Peyer's patch (tissue), 4 donors: ENCODE measurements around the gene CNTRL. TPM values are rescaled to one million over a fixed set of nuclear protein-coding genes. Genes with fewer than 3 reads are reported as not detected.

ENCODE experiments used
- DNase-seq, 3 donors: peaks; one replicate each; pipeline ENCODE4 v3.0.0-alpha.2; 2017 to 2019
- H3K27ac ChIP-seq, 4 donors: fragments of 200-600 bp; sonication (generic); one replicate each; pipeline ENCODE4 v1.5.1; 2016 to 2019
- H3K27me3 ChIP-seq, 2 donors: fragments of 200-600 bp; sonication (generic); one replicate each; pipeline ENCODE4 v1.5.1; 2019
- H3K36me3 ChIP-seq, 3 donors: fragments of 200-600 bp; sonication (generic); one replicate each; pipeline ENCODE4 v1.5.1; 2016 to 2019
- H3K4me1 ChIP-seq, 4 donors: fragments of 200-600 bp; sonication (generic); one replicate each; pipeline ENCODE4 v1.5.1; 2016 to 2019
- H3K4me3 ChIP-seq, 4 donors: fragments of 200-600 bp; sonication (generic); 1 replicate in 3 of 4; 2 replicates in 1 of 4; pipeline ENCODE4 v1.5.1; 2016 to 2019; ENCODE audit warnings: mild to moderate bottlenecking in 1 of 4
- H3K9me3 ChIP-seq, 4 donors: fragments of 200-600 bp; sonication (generic); one replicate each; pipeline ENCODE4 v1.5.1; 2016 to 2019; ENCODE audit warnings: mild to moderate bottlenecking in 1 of 4
- CTCF ChIP-seq, 6 experiments: fragments of 450-650 bp in 4 of 6; fragments of 200-600 bp in 2 of 6; sonication (generic) in 1 of 6; IDR thresholded peaks; one replicate each; pipeline ENCODE4 v1.5.1; 2017 to 2019; ENCODE audit warnings: antibody characterized with exemption in 6 of 6, mild to moderate bottlenecking in 3 of 6, moderate library complexity in 1 of 6
- POLR2A ChIP-seq, 2 donors: fragments of 450-650 bp; IDR thresholded peaks; one replicate each; pipeline ENCODE4 v1.5.1; 2017; ENCODE audit warnings: antibody characterized with exemption in 2 of 2, mild to moderate bottlenecking in 2 of 2, moderate library complexity in 2 of 2
- total RNA-seq, 4 donors: library from RNA; depleted of rRNA; stranded (reverse); fragments of >200 nt; gene quantifications; one replicate each; pipeline ENCODE4 v1.1.0, GENCODE V29; 2016

The CNTRL gene
- total RNA-seq, 4 donors from 2014 or later, result 5.1 to 113 (median 13.7) TPM

- no peaks in the 10 kb centered on the region for H3K27me3 ChIP-seq
- no peak overlapping the region for H3K27ac ChIP-seq
- H3K4me3 ChIP-seq, result no peak overlapping the region
- H3K4me1 ChIP-seq, result no peaks in the 10 kb centered on the region
- no peak for DNase-seq
- TF ChIP-seq POLR2A (IDR thresholded peaks at IDR 0.05) (no peak), CTCF (IDR thresholded peaks at IDR 0.05) (no peak)
- H3K9me3 ChIP-seq, result no peaks in the 10 kb centered on the region
- no peaks in the 10 kb centered on the region for H3K36me3 ChIP-seq
Observed at GRCh38 chr9:121066850-121067249, 7.9 kb upstream of the CNTRL start.

- H3K27ac ChIP-seq, result no peak overlapping the region
- TF ChIP-seq POLR2A (IDR thresholded peaks at IDR 0.05) (no peak), CTCF (IDR thresholded peaks at IDR 0.05) (no peak)
- H3K4me3 ChIP-seq, result no peak overlapping the region
- DNase-seq, result no peak
- H3K27me3 ChIP-seq, result no peaks in the 10 kb centered on the region
- no peaks in the 10 kb centered on the region for H3K36me3 ChIP-seq
- no peaks in the 10 kb centered on the region for H3K9me3 ChIP-seq
- H3K4me1 ChIP-seq, result no peaks in the 10 kb centered on the region
Observed at GRCh38 chr9:121067640-121068039, 7.1 kb upstream of the CNTRL start.

- DNase-seq, result no peak
- H3K27me3 ChIP-seq, result no peaks in the 10 kb centered on the region
- no peak overlapping the region for H3K27ac ChIP-seq
- no peaks in the 10 kb centered on the region for H3K36me3 ChIP-seq
- H3K4me3 ChIP-seq, result no peak overlapping the region
- peaks cover 0 to 9% (median 2%) of the 10 kb centered on the region in 4 donors for H3K4me1 ChIP-seq
- TF ChIP-seq CTCF (IDR thresholded peaks at IDR 0.05) (no peak), POLR2A (IDR thresholded peaks at IDR 0.05) (no peak)
- H3K9me3 ChIP-seq, result no peaks in the 10 kb centered on the region
Observed at GRCh38 chr9:121069396-121069795, 5.4 kb upstream of the CNTRL start.

GRCh38 chr9:121071370-121071755, 3.4 kb upstream of the CNTRL start:
- H3K4me1 ChIP-seq, result peaks cover 0 to 9% (median 2%) of the 10 kb centered on the region in 4 donors
- no peaks in the 10 kb centered on the region for H3K36me3 ChIP-seq
- peak overlapping the region in 3 of 4 donors; percentile 41 to 91 (median 67) for H3K27ac ChIP-seq
- no peaks in the 10 kb centered on the region for H3K27me3 ChIP-seq
- DNase-seq, result no peak
- H3K4me3 ChIP-seq, result peak overlapping the region; percentile 26 to 53 (median 40)
- H3K9me3 ChIP-seq, result no peaks in the 10 kb centered on the region
- TF ChIP-seq CTCF (IDR thresholded peaks at IDR 0.05) (no peak), POLR2A (IDR thresholded peaks at IDR 0.05) (no peak)

GRCh38 chr9:121071756-121072421, 2.9 kb upstream of the CNTRL start:
- H3K4me3 ChIP-seq, result peak overlapping the region; percentile 26 to 53 (median 40)
- no peaks in the 10 kb centered on the region for H3K27me3 ChIP-seq
- TF ChIP-seq CTCF (IDR thresholded peaks at IDR 0.05) (peak in 3 of 6 experiments; percentile 12 to 30 (median 21)), POLR2A (IDR thresholded peaks at IDR 0.05) (no peak)
- peak in 2 of 3 donors; percentile 53 to 54 for DNase-seq
- H3K4me1 ChIP-seq, result peaks cover 0 to 9% (median 2%) of the 10 kb centered on the region in 4 donors
- peak overlapping the region; percentile 41 to 91 (median 57) for H3K27ac ChIP-seq
- H3K9me3 ChIP-seq, result no peaks in the 10 kb centered on the region
- H3K36me3 ChIP-seq, result no peaks in the 10 kb centered on the region
